Measurements from ENCODE around the gene CCL5.

CCL5 gene

DNA sequence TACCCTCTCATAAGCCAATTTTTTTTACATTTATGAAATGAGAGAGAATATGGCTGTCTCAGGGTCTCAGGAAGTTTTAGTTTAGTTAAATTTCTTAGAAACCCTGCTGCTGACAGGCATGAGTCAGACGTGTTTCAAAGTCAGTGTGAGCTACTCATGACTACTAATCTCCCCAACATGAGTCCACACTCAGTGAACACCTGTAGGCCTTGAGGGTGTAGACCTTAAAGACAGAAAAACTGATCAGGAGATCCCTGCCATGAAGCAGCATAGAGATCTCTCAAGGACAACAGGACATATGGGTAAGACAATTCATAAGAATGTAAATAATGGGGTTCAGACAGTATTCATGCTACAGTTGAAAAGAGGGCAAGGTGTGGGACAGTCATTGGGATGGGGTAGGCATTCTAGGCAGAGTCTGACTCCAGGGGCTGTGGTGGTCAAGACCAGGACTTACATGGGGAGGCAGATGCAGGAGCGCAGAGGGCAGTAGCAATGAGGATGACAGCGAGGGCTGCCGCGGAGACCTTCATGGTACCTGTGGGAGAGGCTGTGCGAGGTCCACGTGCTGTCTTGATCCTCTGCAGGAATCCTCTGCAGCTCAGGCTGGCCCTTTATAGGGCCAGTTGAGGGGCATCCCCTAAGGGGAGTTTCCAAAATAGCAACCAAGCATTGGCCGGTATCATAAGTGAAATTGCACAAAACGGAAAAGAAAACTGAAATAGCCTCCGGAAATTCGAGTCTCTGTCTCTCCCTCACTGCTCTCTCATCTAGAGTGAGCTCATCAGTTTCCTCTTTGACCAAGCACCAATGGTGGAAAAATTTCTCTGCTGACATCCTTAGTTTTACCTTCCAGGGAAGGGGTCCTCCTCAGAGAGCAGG, at the start of gene CCL5:
Gene CCL5 (minus strand): TSS at position 588 of the 882 bp plus-strand sequence.
- DNase-seq (ENCODE audit: low read depth, low spot score), result no peak

GRCh38 chr17:35927714-35928113, 47.6 kb upstream of the CCL5 start:
- DNase-seq (ENCODE audit: low read depth, low spot score), result no peak

DNA sequence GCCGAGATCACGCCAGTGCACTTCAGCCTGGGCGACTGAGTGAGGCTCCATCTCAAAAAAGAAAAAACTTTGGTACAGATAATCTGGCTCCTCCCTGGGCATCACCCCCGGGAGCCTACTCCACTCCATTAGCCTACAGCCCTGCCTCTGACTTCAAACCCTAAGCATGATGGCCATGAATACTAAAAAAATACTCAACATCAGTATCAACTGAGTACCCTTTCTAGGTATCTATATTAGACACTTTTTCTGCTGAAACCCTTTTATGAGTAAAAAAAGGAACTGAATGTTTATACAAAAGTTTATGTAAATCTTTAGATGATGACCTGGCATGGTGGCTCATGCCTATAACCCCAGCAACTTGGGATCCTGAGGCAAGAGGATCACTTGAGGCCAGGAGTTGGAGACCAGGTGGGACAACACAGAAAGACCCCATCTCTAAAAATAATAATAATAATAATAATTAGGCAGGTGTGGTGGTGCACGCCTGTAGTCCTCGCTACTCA, 43.5 kb upstream of the CCL5 start:
- no peak for DNase-seq (ENCODE audit: low read depth, low spot score)

DNA sequence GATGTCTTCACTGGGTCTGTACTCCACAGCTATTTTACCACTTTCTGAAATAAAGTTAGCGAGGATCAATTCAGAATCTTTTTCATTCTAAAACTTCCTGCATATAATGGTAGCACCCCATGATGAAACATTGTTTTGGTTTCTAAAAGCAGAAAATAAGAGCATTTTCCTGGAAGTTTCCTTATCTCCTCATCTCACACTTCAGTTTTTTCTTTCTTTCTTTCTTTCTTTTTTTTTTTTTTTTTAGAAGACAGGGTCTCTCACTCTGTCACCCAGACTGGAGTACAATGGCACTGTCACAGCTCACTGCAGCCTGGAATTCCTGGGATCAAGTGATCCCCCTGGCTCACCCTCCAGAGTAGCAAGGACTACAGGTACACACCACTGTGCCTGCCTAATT, 40.1 kb upstream of the CCL5 start:
- DNase-seq (ENCODE audit: low read depth, low spot score), result no peak

DNA sequence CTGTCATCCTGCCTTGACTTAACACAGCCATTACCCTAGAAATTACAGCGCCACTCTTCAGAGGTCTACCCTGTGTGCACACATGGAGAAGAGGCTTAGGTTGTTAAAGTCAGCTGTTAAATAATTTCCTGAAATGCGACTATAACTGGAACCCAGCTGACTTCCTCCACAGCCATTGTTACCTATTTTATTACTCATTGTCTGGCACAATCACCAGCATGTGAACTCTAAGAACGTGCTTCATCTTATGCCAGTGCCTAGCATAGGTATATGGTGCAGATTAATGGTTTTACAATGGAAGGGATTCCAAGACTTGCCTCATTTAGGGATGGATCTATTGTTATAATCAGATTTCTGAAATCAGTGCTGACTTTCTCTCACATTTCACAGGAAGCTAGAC, 38.5 kb upstream of the CCL5 start:
- no peak for DNase-seq (ENCODE audit: low read depth, low spot score)

DNA sequence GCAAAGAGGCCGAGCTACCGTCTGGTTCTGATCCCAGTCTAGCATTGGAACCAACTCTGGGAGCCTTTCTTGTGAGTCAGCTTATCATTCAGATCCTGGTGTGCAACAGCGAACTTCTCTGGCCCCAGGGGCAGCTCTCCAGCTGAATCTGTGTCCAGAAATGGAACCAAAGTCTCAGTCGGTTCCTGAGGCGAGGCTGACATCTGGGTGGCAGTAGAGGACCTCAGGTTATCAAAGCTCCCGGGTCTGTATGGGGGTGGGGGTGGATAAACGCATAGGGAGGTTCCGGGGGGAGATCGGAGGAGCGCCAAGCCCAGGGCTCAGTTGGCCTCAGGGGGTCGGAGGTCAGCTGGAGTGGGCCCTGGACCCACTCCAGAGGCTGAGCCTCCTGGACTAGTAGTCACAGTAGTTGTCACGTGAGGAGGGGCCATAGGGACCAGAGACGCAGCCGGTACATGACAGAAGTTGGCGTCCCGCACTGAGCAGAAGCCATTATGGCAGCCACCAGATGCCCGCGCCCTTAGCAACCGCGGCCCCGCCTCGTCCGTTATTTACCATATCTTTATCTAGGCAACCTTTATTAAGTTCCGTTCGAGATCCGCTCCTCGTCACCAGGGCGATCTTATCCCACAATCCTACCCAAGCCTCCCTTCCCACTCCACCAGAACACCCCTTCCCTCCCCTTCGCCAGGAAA, 37.5 kb upstream of the CCL5 start:
- DNase-seq (ENCODE audit: low read depth, low spot score), result no peak

DNA sequence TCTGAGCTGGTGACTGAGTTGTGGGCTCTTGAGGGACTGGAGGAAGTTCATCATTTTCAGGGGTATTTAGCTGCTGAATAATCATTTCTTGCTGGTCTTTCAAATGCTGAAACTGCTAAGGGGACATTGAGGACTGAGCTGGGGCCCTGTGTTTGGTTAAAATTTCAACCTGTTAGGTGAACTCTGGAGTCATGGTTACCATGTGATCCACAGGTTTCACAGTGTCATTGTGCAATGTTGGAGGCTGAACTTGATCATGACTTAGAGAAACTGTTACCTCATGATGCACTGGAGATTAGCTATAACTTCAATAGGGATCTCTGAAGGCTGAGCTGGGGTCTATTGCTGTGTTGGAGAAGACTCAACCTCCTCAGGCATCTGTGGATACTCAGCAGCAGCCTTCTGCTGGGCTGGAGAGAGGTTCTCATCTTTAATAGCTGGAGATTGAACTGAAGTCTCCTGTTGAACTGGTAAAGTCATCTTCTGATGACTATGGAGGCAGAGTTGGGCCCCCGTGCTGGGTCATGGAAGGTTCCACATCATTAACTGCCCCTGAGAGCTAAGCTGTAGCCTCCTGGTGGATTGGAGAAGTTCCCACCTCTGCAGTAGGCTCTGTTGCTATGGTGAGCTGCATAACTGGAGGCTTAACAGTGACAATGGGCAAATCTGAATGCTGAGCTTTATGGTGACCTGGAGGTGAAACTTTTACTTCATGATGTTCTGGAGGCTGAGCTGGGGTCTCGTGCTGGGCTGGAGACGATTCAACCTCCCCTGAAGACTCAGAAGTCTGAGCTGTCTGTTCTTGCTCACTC, 35.2 kb upstream of the CCL5 start:
- no peak for DNase-seq (ENCODE audit: low read depth, low spot score)

- no peak for DNase-seq (ENCODE audit: low read depth, low spot score)
Observed at GRCh38 chr17:35914354-35914753, 34.2 kb upstream of the CCL5 start.

- DNase-seq (ENCODE audit: low read depth, low spot score), result no peak
Observed at GRCh38 chr17:35913609-35914008, 33.4 kb upstream of the CCL5 start.

DNA sequence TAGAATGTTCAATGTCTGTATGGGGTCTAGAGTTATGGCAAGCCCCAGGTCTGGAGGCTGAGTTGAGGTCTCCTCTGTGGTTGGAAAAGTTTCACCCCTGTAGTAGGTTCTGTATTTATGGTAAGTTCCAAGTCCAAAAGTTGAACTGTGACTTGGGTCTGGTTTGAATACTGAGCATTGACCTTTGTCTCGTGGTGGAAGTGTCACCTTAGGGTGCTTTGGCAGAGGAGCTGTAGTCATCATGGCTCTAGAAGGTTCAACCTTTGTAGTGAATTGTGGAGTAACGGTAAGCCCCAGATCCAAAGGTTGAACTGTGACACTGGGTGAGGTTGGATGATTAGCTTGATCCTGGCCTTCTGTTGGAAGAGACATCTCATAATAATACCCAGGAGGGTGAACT, 32.8 kb upstream of the CCL5 start:
- DNase-seq (ENCODE audit: low read depth, low spot score), result no peak

GRCh38 chr17:35912339-35912912, 32.3 kb upstream of the CCL5 start:
- no peak for DNase-seq (ENCODE audit: low read depth, low spot score)

DNA sequence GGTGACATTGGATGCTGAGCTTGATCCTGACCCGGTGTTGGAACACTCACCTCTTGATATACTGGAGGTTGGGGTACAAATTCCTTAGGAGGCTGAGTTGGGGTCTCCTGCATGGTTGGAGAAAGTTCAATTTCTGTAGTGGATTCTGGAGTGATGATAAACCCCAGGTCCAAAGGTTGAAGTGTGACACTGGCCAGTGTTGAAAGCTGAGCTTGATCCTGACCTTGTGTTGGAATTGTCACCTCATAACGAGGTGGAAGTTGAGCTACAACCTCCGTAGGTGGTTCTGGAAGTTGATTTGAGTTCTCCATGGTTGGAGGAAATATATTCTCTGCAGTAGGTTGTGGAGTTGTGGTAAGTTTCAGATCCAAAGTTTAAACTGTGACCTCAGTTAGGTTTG, 29.2 kb upstream of the CCL5 start:
- DNase-seq (ENCODE audit: low read depth, low spot score), result no peak

- DNase-seq (ENCODE audit: low read depth, low spot score), result no peak
Observed at GRCh38 chr17:35907691-35908090, 27.5 kb upstream of the CCL5 start.

DNA sequence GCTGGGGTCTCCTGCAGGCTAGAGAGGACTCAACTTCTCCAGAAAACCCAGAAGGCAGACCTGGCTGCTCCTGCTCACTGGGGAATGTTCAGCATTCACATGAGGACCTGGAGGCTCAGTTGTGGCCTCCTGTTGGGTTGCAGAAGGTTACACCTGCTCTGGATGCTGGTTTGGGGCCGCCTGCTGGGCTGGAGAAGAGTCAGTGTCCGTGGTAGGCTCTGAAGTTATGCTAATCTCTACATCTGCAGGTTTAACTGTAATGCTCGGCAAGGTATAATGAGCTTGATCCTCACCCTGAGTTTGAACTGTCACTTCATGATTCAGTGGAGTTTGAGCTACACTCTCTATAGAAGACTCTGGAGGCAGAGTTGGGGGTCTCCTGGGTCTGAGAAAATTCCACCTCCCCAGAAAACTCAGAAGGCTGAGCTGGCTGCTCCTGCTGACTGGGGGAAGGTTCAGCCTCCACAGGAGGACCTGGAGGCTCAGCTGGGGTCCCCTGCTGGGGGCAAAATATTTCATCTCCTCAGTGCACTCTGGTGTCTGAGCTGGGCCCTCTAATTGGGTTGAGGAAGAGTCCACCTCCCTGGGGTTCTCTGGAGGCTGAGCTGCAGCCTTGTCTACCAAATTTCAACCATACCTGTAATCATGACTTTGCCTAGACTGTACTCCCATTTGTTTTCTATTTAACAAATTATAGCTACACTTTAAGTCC, 26.9 kb upstream of the CCL5 start:
- no peak for DNase-seq (ENCODE audit: low read depth, low spot score)

DNA sequence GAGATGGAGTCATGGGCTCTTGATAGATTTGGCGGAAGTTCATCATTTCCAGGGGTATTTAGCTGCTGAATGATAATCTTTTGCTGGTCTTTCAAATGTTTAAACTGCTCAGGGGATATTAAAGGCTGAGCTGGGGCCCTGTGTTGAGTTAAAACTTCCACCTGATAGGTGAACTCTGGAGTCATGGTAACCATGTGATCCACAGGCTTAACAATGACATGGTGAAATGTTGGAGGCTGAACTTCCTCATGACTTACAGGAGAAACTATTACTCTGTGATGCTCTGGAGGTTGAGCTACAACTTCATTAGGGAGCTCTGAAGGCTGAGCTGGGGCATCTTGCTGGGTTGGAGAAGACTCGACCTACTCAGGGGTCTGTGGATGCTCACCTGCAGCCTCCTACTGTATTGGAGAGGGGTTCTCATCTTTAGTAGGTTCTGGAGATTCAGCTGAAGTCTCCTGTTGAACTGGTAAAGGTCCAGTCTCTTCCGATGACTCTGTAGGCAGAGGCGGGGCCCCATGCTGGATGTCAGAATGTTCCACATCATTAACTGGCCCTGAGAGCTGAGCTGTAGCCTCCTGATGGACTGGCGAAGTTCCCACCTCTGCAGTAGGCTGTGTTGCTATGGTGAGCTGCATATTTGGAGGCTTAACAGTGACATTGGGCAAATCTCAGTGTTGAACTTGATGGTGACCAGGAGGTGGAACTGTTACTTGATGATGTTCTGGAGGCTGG, 26.2 kb upstream of the CCL5 start:
- DNase-seq (ENCODE audit: low read depth, low spot score), result peak; percentile 43

- DNase-seq (ENCODE audit: low read depth, low spot score), result no peak
Observed at GRCh38 chr17:35903451-35903850, 23.3 kb upstream of the CCL5 start.

GRCh38 chr17:35901631-35902175, 21.5 kb upstream of the CCL5 start:
- DNase-seq (ENCODE audit: low read depth, low spot score), result no peak

DNA sequence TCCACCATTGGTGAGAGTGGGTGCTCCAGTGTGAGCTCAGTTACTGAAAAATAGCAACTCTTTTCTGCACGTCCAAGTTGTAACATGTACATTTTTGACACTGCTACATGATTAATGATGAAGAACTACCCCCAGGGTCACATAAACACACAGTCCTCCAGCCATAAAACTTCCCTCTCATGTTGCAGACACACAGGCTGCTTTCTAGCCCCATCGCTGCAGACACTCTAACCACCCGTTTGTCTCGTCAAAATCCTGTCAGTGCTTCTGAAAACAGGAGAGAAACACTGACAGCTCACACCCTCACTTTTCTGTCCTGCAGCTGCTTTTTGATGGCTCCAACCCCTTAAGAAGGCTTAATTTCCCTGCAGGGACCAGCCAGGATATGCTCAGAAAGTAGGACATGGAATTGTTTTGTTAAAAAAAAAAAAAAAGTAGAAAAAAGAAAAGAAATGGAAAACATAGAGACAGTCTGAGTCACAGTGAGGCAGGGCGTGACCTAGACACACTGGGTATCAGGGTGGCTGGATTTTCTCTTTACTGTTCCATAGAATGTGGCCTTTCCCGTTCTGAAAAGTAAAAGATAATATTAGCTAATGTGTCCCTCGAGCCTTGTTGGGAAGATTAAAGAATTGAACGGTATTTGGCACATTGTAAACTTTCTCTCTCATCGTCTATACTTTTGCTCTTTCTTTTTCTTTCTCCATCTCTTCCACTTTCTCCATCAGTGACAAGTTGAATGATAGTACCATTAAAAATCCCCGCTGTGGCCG, 20.7 kb upstream of the CCL5 start:
- no peak for DNase-seq (ENCODE audit: low read depth, low spot score)

GRCh38 chr17:35900280-35900679, 20.1 kb upstream of the CCL5 start:
- DNase-seq (ENCODE audit: low read depth, low spot score), result no peak

Data from astrocyte of the hippocampus (primary cell).